Smooth muscle cell (in vitro differentiated cells): Measurements from ENCODE around the gene CCDC47. TPM values are rescaled to one million over a fixed set of nuclear protein-coding genes. Genes with fewer than 3 reads are reported as not detected.

ENCODE experiments used
- DNase-seq: peaks from one replicate; lab custom pipeline; 2025; ENCODE audit not compliant: unreplicated experiment; lab: John Stamatoyannopoulos, UW
- H2AFZ ChIP-seq: fragments of 200-600 bp; sonication (generic); 2 replicates; pipeline ENCODE4 v1.6.0; 2016; ENCODE audit warnings: antibody characterized with exemption, low read depth, mild to moderate bottlenecking
- H3F3A ChIP-seq: fragments of 200-600 bp; sonication (generic); 2 replicates; pipeline ENCODE4 v1.6.0; 2017; ENCODE audit warnings: antibody characterized with exemption, low read depth
- H3K27ac ChIP-seq: fragments of 200-600 bp; sonication (generic); 2 replicates; pipeline ENCODE4 v1.5.1; 2016; ENCODE audit warnings: low read depth, mild to moderate bottlenecking
- H3K27me3 ChIP-seq: fragments of 200-600 bp; sonication (generic); 2 replicates; pipeline ENCODE4 v1.6.1; 2016; ENCODE audit warnings: low read depth, mild to moderate bottlenecking
- H3K36me3 ChIP-seq: fragments of 200-600 bp; sonication (generic); 2 replicates; pipeline ENCODE4 v1.5.1; 2016; ENCODE audit warnings: low read depth
- H3K4me1 ChIP-seq: fragments of 200-600 bp; sonication (generic); 2 replicates; pipeline ENCODE4 v1.5.1; 2016; ENCODE audit warnings: low read depth
- H3K4me2 ChIP-seq: fragments of 200-600 bp; sonication (generic); 2 replicates; pipeline ENCODE4 v1.6.0; 2016; ENCODE audit warnings: mild to moderate bottlenecking
- H3K4me3 ChIP-seq: fragments of 200-600 bp; sonication (generic); 2 replicates; pipeline ENCODE4 v1.5.1; 2016; ENCODE audit warnings: mild to moderate bottlenecking
- H3K79me2 ChIP-seq: fragments of 200-600 bp; sonication (generic); 2 replicates; pipeline ENCODE4 v1.6.0; 2016; ENCODE audit warnings: low read depth, mild to moderate bottlenecking
- H3K9ac ChIP-seq: fragments of 200-600 bp; sonication (generic); 2 replicates; pipeline ENCODE4 v1.6.0; 2016; ENCODE audit warnings: low read depth
- H3K9me3 ChIP-seq: fragments of 200-600 bp; sonication (generic); replicated peaks from 2 replicates; pipeline ENCODE4 v1.5.1; 2016; ENCODE audit warnings: low read depth
- H4K20me1 ChIP-seq: fragments of 200-600 bp; sonication (generic); 2 replicates; pipeline ENCODE4 v1.6.0; 2016; ENCODE audit warnings: low read depth
- CTCF ChIP-seq: fragments of 200-600 bp; sonication (generic); IDR thresholded peaks from 2 replicates; pipeline ENCODE4 v1.5.1; 2017; ENCODE audit warnings: borderline replicate concordance, mild to moderate bottlenecking, antibody characterized with exemption; ENCODE audit not compliant: insufficient read depth, poor library complexity, severe bottlenecking
- WGBS: methylation state at CpG from one replicate; pipeline ENCODE4 v1.1.7; 2016; ENCODE audit warnings: low lambda C conversion rate; 5-methylcytosine and 5-hydroxymethylcytosine counted together
- polyA plus RNA-seq: library from polyadenylated mRNA; unstranded; fragments of >200 nt; fragmentation: Nextera tagmentation; extraction: Ambion mirVana; gene quantifications from 2 replicates; pipeline ENCODE4 v1.2.1, GENCODE V29; 2016
- total RNA-seq: library from RNA; depleted of rRNA; stranded (reverse); fragments of >200 nt; gene quantifications from 2 replicates; pipeline ENCODE4 v1.2.3, GENCODE V29; 2014

Gene CCDC47
- total and polyA plus RNA-seq, 2 experiments from 2014 or later, result 47.7 to 63.4 TPM

- H3K4me2 ChIP-seq, result peak within 1 kb of the TSS; percentile 87
- TF ChIP-seq CTCF, result no peak
- peaks cover 87% of the 10 kb centered on the region for H3K79me2 ChIP-seq
- H3K9ac ChIP-seq, result peak within 1 kb of the TSS; percentile 96
- no peaks in the 10 kb centered on the region for H3K27me3 ChIP-seq
- H2AFZ ChIP-seq, result peak within 1 kb of the TSS; percentile 76
- no peaks in the 10 kb centered on the region for H3K36me3 ChIP-seq
- H3F3A ChIP-seq, result no peaks in the 10 kb centered on the region
- WGBS, result 2% methylated on average over 38 of the region's 67 CpGs
- peaks cover 79% of the 10 kb centered on the region for H4K20me1 ChIP-seq
- H3K4me1 ChIP-seq, result peaks cover 9% of the 10 kb centered on the region
- no peaks in the 10 kb centered on the region for H3K9me3 ChIP-seq
- H3K4me3 ChIP-seq, result peak within 1 kb of the TSS; percentile 85
- peak within 1 kb of the TSS; percentile 96 for H3K27ac ChIP-seq
- DNase-seq, result peak; percentile 47
Observed at GRCh38 chr17:63774141-63774968, 958 bp upstream of the CCDC47 start, which contains the start of gene DDX42. TSS of gene DDX42 (plus strand) at chr17:63774170. CDS start at chr17:63787050, 12,880 bp downstream.

- Histone ChIP-seq H3K27me3 (no peaks in the 10 kb centered on the region), H3K9ac (peak overlapping the region; percentile 96), H3F3A (no peaks in the 10 kb centered on the region), H4K20me1 (peaks cover 79% of the 10 kb centered on the region), H3K4me1 (peaks cover 9% of the 10 kb centered on the region), H3K36me3 (no peaks in the 10 kb centered on the region), H3K27ac (peak overlapping the region; percentile 96), H3K4me2 (peak overlapping the region; percentile 87), H2AFZ (peak overlapping the region; percentile 76), H3K79me2 (peaks cover 87% of the 10 kb centered on the region), H3K9me3 (no peaks in the 10 kb centered on the region), H3K4me3 (peak overlapping the region; percentile 85)
- no peak for TF ChIP-seq CTCF
- WGBS, result 9% methylated on average over 7 of the region's 7 CpGs
- no peak for DNase-seq
Observed at GRCh38 chr17:63772801-63773271, 561 bp downstream of the CCDC47 start.

GRCh38 chr17:63768433-63768832 is 5.0 kb downstream of the CCDC47 start:
- Histone ChIP-seq H3K27ac (no peak overlapping the region), H3F3A (no peaks in the 10 kb centered on the region), H3K9me3 (no peaks in the 10 kb centered on the region), H4K20me1 (peaks cover 74% of the 10 kb centered on the region), H3K27me3 (no peaks in the 10 kb centered on the region), H3K4me3 (no peak overlapping the region), H3K4me1 (no peaks in the 10 kb centered on the region), H3K9ac (no peak overlapping the region), H3K79me2 (peaks cover 80% of the 10 kb centered on the region), H2AFZ (no peak overlapping the region), H3K36me3 (peaks cover 5% of the 10 kb centered on the region), H3K4me2 (no peak overlapping the region)
- WGBS, result 91% methylated on average over 7 of the region's 7 CpGs
- no peak for DNase-seq
- TF ChIP-seq CTCF, result no peak
